Measurements from ENCODE around the gene STX11. TPM values are rescaled to one million over a fixed set of nuclear protein-coding genes. Genes with fewer than 3 reads are reported as not detected.

STX11 gene
- total and polyA plus RNA-seq, 2 of the 13 experiments (the other 11 are each of a cell fraction or from before 2014, with no cell fraction given), result 0.03 TPM; not detected in 1

DNA sequence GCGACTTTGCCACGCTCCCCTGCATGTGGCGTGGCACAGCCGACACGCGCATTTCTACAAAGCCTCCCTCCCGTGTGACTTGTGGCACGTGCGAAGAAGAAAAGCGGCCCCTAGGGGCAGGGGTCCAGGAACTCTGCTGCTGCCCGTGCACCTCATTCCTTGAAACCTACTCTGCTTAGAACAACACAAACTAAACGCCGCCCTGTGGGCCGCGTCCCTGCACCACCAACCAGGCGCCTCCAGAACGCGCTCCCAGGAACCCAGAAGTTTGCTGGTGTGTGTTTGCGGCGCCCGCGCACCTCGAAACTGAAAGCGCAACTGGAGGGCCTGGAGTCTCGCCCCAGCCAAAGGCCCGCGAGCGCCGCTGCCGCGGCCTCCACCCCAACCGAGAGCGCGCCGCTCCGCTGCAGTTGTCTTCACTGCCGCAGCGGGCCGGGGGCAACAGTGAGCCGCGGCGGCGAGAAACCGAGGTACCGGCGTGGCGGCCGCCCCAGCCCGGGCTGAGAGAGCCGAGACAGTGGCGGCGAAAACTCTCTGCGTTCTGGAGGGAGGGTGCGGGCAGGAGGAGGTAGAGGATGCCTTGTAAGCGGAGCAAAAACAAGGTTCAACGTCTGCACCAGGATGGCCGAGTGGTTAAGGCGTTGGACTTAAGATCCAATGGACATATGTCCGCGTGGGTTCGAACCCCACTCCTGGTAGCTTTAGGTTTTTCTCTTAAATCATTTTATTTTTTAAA, 65.8 kb downstream of the STX11 start (continued):
- TF ChIP-seq HMG20B (CRISPR knock-in tag; conservative IDR thresholded peaks at IDR 0.05) (peak; percentile 75), HOXA3 (CRISPR knock-in tag; IDR thresholded peaks at IDR 0.05) (peak; percentile 79; the same call in 1 of the 2 replicates), SMYD3 (CRISPR knock-in tag; IDR thresholded peaks at IDR 0.05) (peak; percentile 64), ZNF563 (CRISPR knock-in tag; IDR thresholded peaks at IDR 0.05) (peak; percentile 86), ZNF772 (CRISPR knock-in tag; IDR thresholded peaks at IDR 0.05) (no peak; the same call in none of the 2 replicates), RFX3 (CRISPR knock-in tag; IDR thresholded peaks at IDR 0.05) (no peak), ZNF432 (CRISPR knock-in tag; IDR thresholded peaks at IDR 0.05; ENCODE audit: borderline replicate concordance) (peak; percentile 88; the same call in 1 of the 2 replicates), SALL1 (CRISPR knock-in tag; IDR thresholded peaks at IDR 0.05) (peak; percentile 90), CBX1 (IDR thresholded peaks at IDR 0.05; ENCODE audit: low read depth) (peak; percentile 95), ZNF614 (CRISPR knock-in tag; IDR thresholded peaks at IDR 0.05; ENCODE audit: borderline replicate concordance) (peak; percentile 88), NR2F2 (IDR thresholded peaks at IDR 0.05; ENCODE audit: borderline replicate concordance, low read depth) (0 out of 2 replicates have a peak, but pooled peaks have one; percentile 78), TBL1XR1 (IDR thresholded peaks at IDR 0.05; ENCODE audit: borderline replicate concordance, low read length, partially characterized antibody) (peak; percentile 71), ZNF883 (CRISPR knock-in tag; IDR thresholded peaks at IDR 0.05; ENCODE audit: not compliant biosample characterization) (peak; percentile 91), NRL (CRISPR knock-in tag; IDR thresholded peaks at IDR 0.05; ENCODE audit: borderline replicate concordance) (peak; percentile 96), IKZF1 (IDR thresholded peaks at IDR 0.05) (no peak), NR1H2 (CRISPR knock-in tag; IDR thresholded peaks at IDR 0.05; ENCODE audit: borderline replicate concordance, low read depth) (peak; percentile 92)
- TF ChIP-seq, protein P1, sequence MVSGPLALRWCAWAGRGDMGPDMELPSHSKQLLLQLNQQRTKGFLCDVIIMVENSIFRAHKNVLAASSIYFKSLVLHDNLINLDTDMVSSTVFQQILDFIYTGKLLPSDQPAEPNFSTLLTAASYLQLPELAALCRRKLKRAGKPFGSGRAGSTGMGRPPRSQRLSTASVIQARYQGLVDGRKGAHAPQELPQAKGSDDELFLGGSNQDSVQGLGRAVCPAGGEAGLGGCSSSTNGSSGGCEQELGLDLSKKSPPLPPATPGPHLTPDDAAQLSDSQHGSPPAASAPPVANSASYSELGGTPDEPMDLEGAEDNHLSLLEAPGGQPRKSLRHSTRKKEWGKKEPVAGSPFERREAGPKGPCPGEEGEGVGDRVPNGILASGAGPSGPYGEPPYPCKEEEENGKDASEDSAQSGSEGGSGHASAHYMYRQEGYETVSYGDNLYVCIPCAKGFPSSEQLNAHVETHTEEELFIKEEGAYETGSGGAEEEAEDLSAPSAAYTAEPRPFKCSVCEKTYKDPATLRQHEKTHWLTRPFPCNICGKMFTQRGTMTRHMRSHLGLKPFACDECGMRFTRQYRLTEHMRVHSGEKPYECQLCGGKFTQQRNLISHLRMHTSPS (CRISPR knock-in tag; IDR thresholded peaks at IDR 0.05; ENCODE audit: low read depth), result no peak
- TF ChIP-seq, protein P2, sequence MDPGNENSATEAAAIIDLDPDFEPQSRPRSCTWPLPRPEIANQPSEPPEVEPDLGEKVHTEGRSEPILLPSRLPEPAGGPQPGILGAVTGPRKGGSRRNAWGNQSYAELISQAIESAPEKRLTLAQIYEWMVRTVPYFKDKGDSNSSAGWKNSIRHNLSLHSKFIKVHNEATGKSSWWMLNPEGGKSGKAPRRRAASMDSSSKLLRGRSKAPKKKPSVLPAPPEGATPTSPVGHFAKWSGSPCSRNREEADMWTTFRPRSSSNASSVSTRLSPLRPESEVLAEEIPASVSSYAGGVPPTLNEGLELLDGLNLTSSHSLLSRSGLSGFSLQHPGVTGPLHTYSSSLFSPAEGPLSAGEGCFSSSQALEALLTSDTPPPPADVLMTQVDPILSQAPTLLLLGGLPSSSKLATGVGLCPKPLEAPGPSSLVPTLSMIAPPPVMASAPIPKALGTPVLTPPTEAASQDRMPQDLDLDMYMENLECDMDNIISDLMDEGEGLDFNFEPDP (CRISPR knock-in tag; conservative IDR thresholded peaks at IDR 0.05), result no peak
- TF ChIP-seq, protein P3, sequence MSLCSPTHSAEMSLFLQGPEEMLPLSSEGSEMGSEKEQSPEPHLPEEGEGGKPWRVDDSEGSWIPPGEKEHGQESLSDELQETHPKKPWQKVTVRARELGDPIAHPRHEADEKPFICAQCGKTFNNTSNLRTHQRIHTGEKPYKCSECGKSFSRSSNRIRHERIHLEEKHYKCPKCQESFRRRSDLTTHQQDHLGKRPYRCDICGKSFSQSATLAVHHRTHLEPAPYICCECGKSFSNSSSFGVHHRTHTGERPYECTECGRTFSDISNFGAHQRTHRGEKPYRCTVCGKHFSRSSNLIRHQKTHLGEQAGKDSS (CRISPR knock-in tag; IDR thresholded peaks at IDR 0.05; ENCODE audit: borderline replicate concordance, low read depth), result peak; percentile 63; the same call in 1 of the 2 replicates
- TF ChIP-seq, protein P4, sequence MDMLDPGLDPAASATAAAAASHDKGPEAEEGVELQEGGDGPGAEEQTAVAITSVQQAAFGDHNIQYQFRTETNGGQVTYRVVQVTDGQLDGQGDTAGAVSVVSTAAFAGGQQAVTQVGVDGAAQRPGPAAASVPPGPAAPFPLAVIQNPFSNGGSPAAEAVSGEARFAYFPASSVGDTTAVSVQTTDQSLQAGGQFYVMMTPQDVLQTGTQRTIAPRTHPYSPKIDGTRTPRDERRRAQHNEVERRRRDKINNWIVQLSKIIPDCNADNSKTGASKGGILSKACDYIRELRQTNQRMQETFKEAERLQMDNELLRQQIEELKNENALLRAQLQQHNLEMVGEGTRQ (IDR thresholded peaks at IDR 0.05; ENCODE audit: low read depth, low read length), result 0 out of 2 replicates have a peak, but pooled peaks have one; percentile 13
- TF ChIP-seq, protein P4 (CRISPR knock-in tag; IDR thresholded peaks at IDR 0.05; ENCODE audit: borderline replicate concordance), result peak; percentile 43; the same call in 1 of the 2 replicates
- TF ChIP-seq, protein P5, sequence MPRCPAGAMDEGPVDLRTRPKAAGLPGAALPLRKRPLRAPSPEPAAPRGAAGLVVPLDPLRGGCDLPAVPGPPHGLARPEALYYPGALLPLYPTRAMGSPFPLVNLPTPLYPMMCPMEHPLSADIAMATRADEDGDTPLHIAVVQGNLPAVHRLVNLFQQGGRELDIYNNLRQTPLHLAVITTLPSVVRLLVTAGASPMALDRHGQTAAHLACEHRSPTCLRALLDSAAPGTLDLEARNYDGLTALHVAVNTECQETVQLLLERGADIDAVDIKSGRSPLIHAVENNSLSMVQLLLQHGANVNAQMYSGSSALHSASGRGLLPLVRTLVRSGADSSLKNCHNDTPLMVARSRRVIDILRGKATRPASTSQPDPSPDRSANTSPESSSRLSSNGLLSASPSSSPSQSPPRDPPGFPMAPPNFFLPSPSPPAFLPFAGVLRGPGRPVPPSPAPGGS (CRISPR knock-in tag; IDR thresholded peaks at IDR 0.05), result peak; percentile 92

Data from HepG2 (cell line).